Prostate gland (tissue), 2 donors: ENCODE measurements around the gene TNRC18. TPM values are rescaled to one million over a fixed set of nuclear protein-coding genes. Genes with fewer than 3 reads are reported as not detected.

Experiments used
- DNase-seq: peaks from one replicate; pipeline ENCODE4 v3.0.0-alpha.2; 2019; ENCODE audit warnings: low spot score
- H3K27ac ChIP-seq, 2 donors: fragments of 200-600 bp; sonication (generic); 2 replicates each; pipeline ENCODE4 v1.5.1; 2017 to 2019
- H3K27me3 ChIP-seq: fragments of 200-600 bp; sonication (generic); replicated peaks from 2 replicates; pipeline ENCODE4 v1.5.1; 2019; ENCODE audit not compliant: insufficient read depth
- H3K36me3 ChIP-seq, 2 donors: fragments of 200-600 bp; sonication (generic); 1 replicate in 1 of 2; 2 replicates in 1 of 2; pipeline versions ENCODE4 v1.5.1 to v1.8.1; 2017 to 2019
- H3K4me1 ChIP-seq: fragments of 200-600 bp; sonication (generic); replicated peaks from 2 replicates; pipeline ENCODE4 v1.5.1; 2019
- H3K4me3 ChIP-seq, 2 donors: fragments of 200-600 bp; sonication (generic); 2 replicates each; pipeline ENCODE4 v1.5.1; 2017 to 2019
- H3K9me3 ChIP-seq: fragments of 200-600 bp; sonication (generic); 2 replicates; pipeline ENCODE4 v1.5.1; 2017
- POLR2A ChIP-seq: fragments of 450-650 bp; IDR thresholded peaks from one replicate; pipeline ENCODE4 v1.6.1; 2016; ENCODE audit warnings: antibody characterized with exemption, mild to moderate bottlenecking
- POLR2AphosphoS5 ChIP-seq: sonication (generic); formaldehyde crosslinking; IDR thresholded peaks from one replicate; pipeline ENCODE4 v1.6.1; 2017; ENCODE audit warnings: antibody characterized with exemption
- WGBS: methylation state at CpG from one replicate; pipeline ENCODE4 v1.1.5; 2018; 5-methylcytosine and 5-hydroxymethylcytosine counted together
- intact Hi-C: fragments of 100-400 bp; cut with DNase I; formaldehyde crosslinking; loops from one replicate; pipeline ENCODE4 v1.14.2; 2022
- total RNA-seq, 2 donors: library from RNA; depleted of rRNA; stranded (reverse); fragments of >200 nt; gene quantifications; one replicate each; pipeline ENCODE4 v1.1.0, GENCODE V29; 2016
- TF ChIP-seq, protein P1 (sequence below), 4 experiments: fragments of 200-600 bp in 2 of 4; fragments of 450-650 bp in 2 of 4; sonication (generic) in 2 of 4; IDR thresholded peaks; 1 replicate in 3 of 4; 2 replicates in 1 of 4; pipeline ENCODE4 v1.5.1; 2016 to 2019; ENCODE audit warnings: antibody characterized with exemption in 4 of 4, mild to moderate bottlenecking in 2 of 4, moderate library complexity in 2 of 4

The TNRC18 gene
- total RNA-seq, 2 donors from 2014 or later = 138 to 290 TPM

DNA sequence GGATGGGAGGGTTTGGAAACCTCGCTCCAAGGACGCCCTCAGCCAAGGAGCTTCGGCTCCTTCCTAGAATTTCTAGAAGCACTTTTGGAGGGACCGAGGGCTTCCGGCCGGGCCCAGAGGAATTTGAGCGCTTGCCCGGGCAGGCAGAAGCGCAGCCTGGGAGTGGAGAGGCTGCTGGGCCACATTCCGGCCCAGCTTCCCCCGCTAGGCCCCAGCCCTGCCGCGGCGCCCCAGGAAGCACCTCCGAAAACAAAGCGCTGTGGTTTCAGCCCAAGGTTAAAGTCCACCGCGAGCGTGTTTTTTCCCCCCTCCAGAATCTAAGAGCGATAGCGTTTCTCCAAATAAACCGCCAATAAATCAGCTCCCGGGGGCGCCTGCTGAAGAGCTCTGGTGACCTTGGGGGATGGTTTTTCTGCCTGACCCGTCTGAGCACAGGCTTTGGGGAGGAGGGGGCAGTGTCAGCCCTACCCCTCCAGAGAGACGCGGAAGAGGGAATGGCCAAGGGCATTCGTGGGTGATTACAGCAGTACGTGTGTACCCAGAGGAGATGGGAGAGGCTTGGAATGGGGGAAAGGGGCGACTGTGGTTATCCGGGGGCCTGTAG lies 5.7 kb upstream of the TNRC18 start:
- intact Hi-C loops = no loop called here
- H3K4me3 ChIP-seq = peak overlapping the region; percentile 74 to 95
- H3K4me1 ChIP-seq = peaks cover 8% of the 10 kb centered on the region
- under 1% methylated on average over 31 of the region's 31 CpGs for WGBS
- DNase-seq = no peak
- H3K36me3 ChIP-seq = no peaks in the 10 kb centered on the region
- no peaks in the 10 kb centered on the region for H3K9me3 ChIP-seq
- no peak for TF ChIP-seq POLR2A
- peak; percentile 2 for TF ChIP-seq POLR2AphosphoS5
- TF ChIP-seq, protein P1, sequence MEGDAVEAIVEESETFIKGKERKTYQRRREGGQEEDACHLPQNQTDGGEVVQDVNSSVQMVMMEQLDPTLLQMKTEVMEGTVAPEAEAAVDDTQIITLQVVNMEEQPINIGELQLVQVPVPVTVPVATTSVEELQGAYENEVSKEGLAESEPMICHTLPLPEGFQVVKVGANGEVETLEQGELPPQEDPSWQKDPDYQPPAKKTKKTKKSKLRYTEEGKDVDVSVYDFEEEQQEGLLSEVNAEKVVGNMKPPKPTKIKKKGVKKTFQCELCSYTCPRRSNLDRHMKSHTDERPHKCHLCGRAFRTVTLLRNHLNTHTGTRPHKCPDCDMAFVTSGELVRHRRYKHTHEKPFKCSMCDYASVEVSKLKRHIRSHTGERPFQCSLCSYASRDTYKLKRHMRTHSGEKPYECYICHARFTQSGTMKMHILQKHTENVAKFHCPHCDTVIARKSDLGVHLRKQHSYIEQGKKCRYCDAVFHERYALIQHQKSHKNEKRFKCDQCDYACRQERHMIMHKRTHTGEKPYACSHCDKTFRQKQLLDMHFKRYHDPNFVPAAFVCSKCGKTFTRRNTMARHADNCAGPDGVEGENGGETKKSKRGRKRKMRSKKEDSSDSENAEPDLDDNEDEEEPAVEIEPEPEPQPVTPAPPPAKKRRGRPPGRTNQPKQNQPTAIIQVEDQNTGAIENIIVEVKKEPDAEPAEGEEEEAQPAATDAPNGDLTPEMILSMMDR (IDR thresholded peaks at IDR 0.05) = no peak
- no peaks in the 10 kb centered on the region for H3K27me3 ChIP-seq
- peak overlapping the region; percentile 100 for H3K27ac ChIP-seq

DNA sequence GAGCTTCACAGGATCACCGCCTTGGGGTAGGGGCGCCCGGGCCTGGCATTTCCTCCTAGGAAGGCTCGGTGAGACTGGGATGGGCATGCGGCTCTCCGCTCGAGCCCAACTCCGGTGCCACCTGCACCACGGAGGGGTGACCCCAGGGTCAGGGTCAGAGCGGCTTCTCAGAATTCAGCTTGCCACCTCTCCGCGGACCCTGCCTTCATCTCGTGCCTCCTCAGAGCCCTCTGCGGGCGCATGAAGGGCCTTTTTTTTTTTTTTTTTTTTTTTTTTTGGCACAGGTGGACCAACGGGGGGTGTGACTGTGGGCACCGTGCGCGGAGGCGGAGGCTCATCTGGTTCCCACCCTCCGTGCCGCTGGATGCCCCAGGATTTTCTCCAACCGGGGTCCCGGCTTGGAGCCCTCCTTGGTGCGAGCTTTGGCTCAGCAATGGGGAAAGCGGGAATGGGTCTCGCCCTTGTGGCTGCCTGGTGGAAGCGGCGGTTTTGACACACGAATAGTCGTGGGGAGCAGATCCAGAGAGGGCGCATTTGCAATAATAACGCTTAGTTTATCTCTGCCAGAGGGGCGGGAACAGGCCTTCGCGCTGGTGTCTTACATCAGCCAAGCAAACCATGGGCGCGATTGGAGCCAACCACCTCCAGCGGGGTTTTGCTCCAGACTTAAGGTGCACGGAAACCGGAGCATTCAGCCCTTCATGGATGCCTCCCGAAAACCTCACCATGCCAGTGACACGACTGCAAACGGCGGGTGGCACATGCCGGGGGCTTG lies 5.0 kb upstream of the TNRC18 start:
- Histone ChIP-seq H3K27ac (peak overlapping the region; percentile 100), H3K27me3 (no peaks in the 10 kb centered on the region), H3K36me3 (no peaks in the 10 kb centered on the region), H3K9me3 (no peaks in the 10 kb centered on the region), H3K4me1 (peaks cover 8% of the 10 kb centered on the region), H3K4me3 (peak overlapping the region; percentile 74 to 95)
- no peak for DNase-seq
- TF ChIP-seq POLR2AphosphoS5 (peak; percentile 22), POLR2A (no peak)
- TF ChIP-seq, protein P1 (IDR thresholded peaks at IDR 0.05) = peak in 2 of 4 experiments; percentile 21 to 30
- intact Hi-C loops = no loop called here
- WGBS = 2% methylated on average over 39 of the region's 46 CpGs

DNA sequence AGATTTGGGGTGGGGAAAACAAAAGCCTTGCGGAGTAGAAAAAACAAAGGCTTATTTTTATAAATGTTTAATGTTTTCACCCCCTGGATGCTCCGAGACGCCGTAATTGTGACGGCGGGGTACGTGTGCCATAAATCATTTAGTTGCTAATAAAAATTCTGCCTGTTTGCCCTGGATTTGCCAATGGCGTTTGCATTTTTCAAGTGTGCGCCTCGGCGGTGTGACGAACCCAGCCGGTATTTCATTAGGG lies 2.5 kb upstream of the TNRC18 start:
- intact Hi-C loops = no loop called here
- no peaks in the 10 kb centered on the region for H3K27me3 ChIP-seq
- H3K36me3 ChIP-seq = no peaks in the 10 kb centered on the region
- no peaks in the 10 kb centered on the region for H3K9me3 ChIP-seq
- peak overlapping the region; percentile 100 for H3K27ac ChIP-seq
- peak overlapping the region; percentile 74 to 95 for H3K4me3 ChIP-seq
- peak; percentile 53 for DNase-seq
- peaks cover 8% of the 10 kb centered on the region for H3K4me1 ChIP-seq
- 1% methylated on average over 13 of the region's 13 CpGs for WGBS
- no peak for TF ChIP-seq POLR2AphosphoS5
- TF ChIP-seq, protein P1 (IDR thresholded peaks at IDR 0.05) = no peak
- TF ChIP-seq POLR2A = no peak

DNA sequence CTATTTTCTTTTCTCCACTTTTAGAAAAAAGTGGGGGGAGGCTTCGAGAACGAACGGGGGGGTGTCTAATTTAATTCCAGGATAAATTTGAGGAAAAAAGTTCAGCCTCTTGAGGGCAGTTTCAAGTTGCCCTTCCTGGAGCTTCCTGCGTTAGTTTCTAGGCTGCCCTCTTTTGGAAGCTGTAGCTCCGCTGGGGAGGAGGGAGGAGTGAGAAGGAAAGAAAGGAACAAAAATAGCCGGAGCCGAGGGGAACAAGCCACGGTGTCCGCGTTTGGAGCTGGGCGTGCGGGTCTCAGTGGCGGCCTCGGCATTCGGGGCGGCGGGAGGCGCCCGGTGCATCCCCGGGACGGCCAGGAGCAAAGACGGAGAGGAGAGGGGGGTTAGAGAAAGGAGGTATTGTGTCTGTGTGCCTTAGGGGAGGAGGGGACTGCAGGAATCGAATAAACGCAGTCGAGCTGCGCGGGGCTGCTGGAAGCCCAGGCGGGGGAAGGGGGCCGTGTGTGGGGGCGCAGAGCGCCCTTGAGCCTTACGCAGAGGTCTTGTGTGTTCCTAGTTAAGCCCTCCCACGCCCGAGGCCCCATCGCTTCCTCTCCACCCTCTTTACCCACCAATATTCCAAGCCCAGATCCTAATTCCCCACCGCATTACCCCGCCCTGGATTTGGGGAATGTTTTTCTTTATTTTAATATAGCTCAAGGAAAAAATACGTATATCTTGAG lies 2.0 kb upstream of the TNRC18 start:
- 1% methylated on average over 38 of the region's 38 CpGs for WGBS
- Histone ChIP-seq H3K27me3 (no peaks in the 10 kb centered on the region), H3K4me3 (peak overlapping the region; percentile 74 to 95), H3K36me3 (no peaks in the 10 kb centered on the region), H3K27ac (peak overlapping the region; percentile 100), H3K9me3 (no peaks in the 10 kb centered on the region), H3K4me1 (peaks cover 8% of the 10 kb centered on the region)
- peak; percentile 78 for DNase-seq
- TF ChIP-seq POLR2AphosphoS5 (peak; percentile 68), POLR2A (peak; percentile 54)
- TF ChIP-seq, protein P1 (IDR thresholded peaks at IDR 0.05) = no peak
- intact Hi-C loops = no loop called here
